Parietal lobe (tissue), 1 donor: ENCODE data around the gene STRAP. TPM values are rescaled to one million over a fixed set of nuclear protein-coding genes. Genes with fewer than 3 reads are reported as not detected.

Source experiments
- total RNA-seq: library from RNA; depleted of rRNA; stranded (reverse); fragments of >200 nt; gene quantifications from one replicate; pipeline ENCODE4 v1.2.3, GENCODE V29; 2014

The STRAP gene, protein sequence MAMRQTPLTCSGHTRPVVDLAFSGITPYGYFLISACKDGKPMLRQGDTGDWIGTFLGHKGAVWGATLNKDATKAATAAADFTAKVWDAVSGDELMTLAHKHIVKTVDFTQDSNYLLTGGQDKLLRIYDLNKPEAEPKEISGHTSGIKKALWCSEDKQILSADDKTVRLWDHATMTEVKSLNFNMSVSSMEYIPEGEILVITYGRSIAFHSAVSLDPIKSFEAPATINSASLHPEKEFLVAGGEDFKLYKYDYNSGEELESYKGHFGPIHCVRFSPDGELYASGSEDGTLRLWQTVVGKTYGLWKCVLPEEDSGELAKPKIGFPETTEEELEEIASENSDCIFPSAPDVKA
- total RNA-seq, result 58.2 TPM

DNA sequence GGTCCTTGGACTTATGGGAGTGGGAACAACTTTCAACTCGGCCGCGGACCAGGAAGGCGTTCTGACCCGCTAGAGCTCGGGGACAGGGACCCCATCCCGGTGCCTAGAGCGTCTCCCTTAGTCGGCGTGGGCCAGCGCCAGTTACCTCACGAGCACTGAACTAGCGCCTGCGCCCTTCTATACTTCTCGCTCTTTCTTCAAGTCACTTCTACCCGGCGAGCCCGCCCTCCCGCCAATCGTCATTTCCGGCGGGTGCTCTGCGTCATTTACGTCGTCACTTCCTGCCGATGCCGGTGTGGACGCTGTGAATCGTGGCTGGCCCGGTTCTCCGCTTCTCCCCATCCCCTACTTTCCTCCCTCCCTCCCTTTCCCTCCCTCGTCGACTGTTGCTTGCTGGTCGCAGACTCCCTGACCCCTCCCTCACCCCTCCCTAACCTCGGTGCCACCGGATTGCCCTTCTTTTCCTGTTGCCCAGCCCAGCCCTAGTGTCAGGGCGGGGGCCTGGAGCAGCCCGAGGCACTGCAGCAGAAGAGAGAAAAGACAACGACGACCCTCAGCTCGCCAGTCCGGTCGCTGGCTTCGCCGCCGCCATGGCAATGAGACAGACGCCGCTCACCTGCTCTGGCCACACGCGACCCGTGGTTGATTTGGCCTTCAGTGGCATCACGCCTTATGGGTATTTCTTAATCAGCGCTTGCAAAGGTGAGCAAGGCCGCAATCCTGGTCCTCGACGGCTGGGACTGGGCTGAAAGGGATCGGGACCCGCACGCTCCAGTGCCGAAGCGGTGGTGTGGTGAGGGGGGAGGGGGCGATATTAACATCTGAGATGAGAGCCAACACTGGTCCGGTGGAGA lies at the start of gene STRAP:
TSS of gene STRAP (plus strand) at position 270 of the 854 bp plus-strand sequence. CDS start at position 591, 321 bp downstream.

DNA sequence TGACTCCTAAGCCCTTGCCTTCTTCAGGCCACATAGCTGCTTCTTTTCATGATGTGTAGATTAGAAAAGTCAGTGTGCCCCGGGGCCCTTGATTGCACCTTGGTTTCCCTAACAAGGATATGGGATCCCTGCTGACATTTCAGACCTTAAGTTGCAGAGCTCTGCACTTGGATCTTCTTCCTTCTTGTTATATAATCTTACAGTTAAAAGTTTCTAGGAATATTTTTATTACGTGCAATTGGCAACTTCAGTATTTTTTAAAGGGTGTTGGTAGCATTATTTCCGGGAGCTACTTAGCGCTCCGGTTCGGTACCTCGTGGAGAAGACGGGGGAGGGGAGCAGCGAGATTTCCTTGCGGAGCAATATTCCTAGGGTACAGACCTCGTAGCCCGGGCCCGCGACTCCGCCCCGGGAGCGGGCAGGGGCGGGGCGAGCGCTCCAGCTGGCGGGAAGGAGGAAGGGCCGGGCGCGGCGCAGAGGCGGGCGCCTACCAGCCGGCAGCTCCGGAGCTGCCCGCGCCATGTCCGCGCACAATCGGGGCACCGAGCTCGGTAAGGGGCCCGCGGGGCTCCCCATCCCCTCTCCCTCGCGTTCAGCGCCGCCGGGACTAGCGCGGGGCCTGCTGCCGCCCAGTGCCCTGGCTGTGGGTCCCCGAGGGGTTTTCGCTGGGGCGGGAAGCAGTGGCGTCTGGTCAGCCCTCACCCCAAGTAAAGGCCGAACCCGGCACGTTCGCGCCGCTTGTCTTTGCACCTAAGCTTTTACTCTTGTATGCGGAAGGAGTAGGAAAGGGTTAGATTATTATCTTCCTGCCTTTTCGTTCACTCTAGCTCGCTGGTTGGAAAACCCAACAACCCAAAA lies 28.9 kb downstream of the STRAP start, which contains the start of gene DERA:
TSS of gene DERA (plus strand) at position 469 of the 858 bp plus-strand sequence. CDS start at position 521, 52 bp downstream.

Other genes with a start within 250 kb of the STRAP start
- 207 TPM for gene EPS8, start 93.0 kb upstream of the STRAP start, total RNA-seq
- 12.8 TPM for gene DERA, start 28.9 kb downstream of the STRAP start, total RNA-seq